SJSA1 (cell line): ENCODE data around the gene NCK2. TPM values are rescaled to one million over a fixed set of nuclear protein-coding genes. Genes with fewer than 3 reads are reported as not detected.

ENCODE experiments used
- DNase-seq, 2 experiments: peaks; one replicate each; pipeline ENCODE4 v3.0.0-alpha.2; 2015 to 2020; ENCODE audit warnings: low spot score in 2 of 2, low read depth in 1 of 2
- H3K27ac ChIP-seq: fragments of 250-450 bp; sonication (Bioruptor Pico); 2 replicates; pipeline ENCODE4 v1.5.1; 2020; ENCODE audit warnings: mild to moderate bottlenecking, moderate library complexity
- H3K27me3 ChIP-seq: fragments of 250-450 bp; sonication (Bioruptor Pico); replicated peaks from 2 replicates; pipeline ENCODE4 v1.5.1; 2020; ENCODE audit warnings: mild to moderate bottlenecking, moderate library complexity
- H3K36me3 ChIP-seq: fragments of 250-450 bp; sonication (Bioruptor Pico); 2 replicates; pipeline ENCODE4 v1.5.1; 2020; ENCODE audit warnings: mild to moderate bottlenecking
- H3K4me1 ChIP-seq: fragments of 250-450 bp; sonication (Bioruptor Pico); replicated peaks from 2 replicates; pipeline ENCODE4 v1.6.1; 2021; ENCODE audit warnings: mild to moderate bottlenecking
- H3K4me3 ChIP-seq: fragments of 250-450 bp; sonication (Bioruptor Pico); 2 replicates; pipeline ENCODE4 v1.5.1; 2020; ENCODE audit warnings: mild to moderate bottlenecking
- H3K9me3 ChIP-seq: fragments of 250-450 bp; sonication (Bioruptor Pico); replicated peaks from 2 replicates; pipeline ENCODE4 v1.5.1; 2020; ENCODE audit warnings: mild to moderate bottlenecking
- total RNA-seq: library from RNA; depleted of rRNA; stranded (reverse); fragments of >200 nt; shearing (Covaris generic); gene quantifications from 2 replicates; pipeline ENCODE4 v1.2.3, GENCODE V29; 2014

The NCK2 gene
- total RNA-seq, 1 experiment from 2014 or later: 47.1 TPM

- peaks cover 31% of the 10 kb centered on the region for H3K4me1 ChIP-seq
- no peak overlapping the region for H3K27ac ChIP-seq
- H3K36me3 ChIP-seq: 0 out of 2 replicates have a peak, but pooled peaks cover 5% of the 10 kb centered on the region
- H3K9me3 ChIP-seq: no peaks in the 10 kb centered on the region
- no peak overlapping the region for H3K4me3 ChIP-seq
- no peaks in the 10 kb centered on the region for H3K27me3 ChIP-seq
- no peak for DNase-seq
These were observed 56.4 kb downstream of the NCK2 start for GRCh38 chr2:105800953-105801635.

GRCh38 chr2:105801961-105802360, 57.2 kb downstream of the NCK2 start:
- peaks cover 23% of the 10 kb centered on the region for H3K4me1 ChIP-seq
- DNase-seq: no peak

GRCh38 chr2:105802587-105802986, 57.9 kb downstream of the NCK2 start:
- DNase-seq: no peak
- Histone ChIP-seq H3K27me3 (no peaks in the 10 kb centered on the region), H3K36me3 (0 out of 2 replicates have a peak, but pooled peaks cover 5% of the 10 kb centered on the region), H3K4me1 (peaks cover 16% of the 10 kb centered on the region), H3K27ac (no peak overlapping the region), H3K4me3 (no peak overlapping the region), H3K9me3 (no peaks in the 10 kb centered on the region)

More at GRCh38 chr2:105801961-105802360, 57.2 kb downstream of the NCK2 start:
- Histone ChIP-seq H3K27me3 (no peaks in the 10 kb centered on the region), H3K36me3 (0 out of 2 replicates have a peak, but pooled peaks cover 5% of the 10 kb centered on the region), H3K4me3 (no peak overlapping the region), H3K27ac (no peak overlapping the region), H3K9me3 (no peaks in the 10 kb centered on the region)

GRCh38 chr2:105803337-105803736, 58.6 kb downstream of the NCK2 start:
- H3K4me3 ChIP-seq: no peak overlapping the region
- H3K9me3 ChIP-seq: no peaks in the 10 kb centered on the region
- 0 out of 2 replicates have a peak, but pooled peaks cover 5% of the 10 kb centered on the region for H3K36me3 ChIP-seq
- peaks cover 9% of the 10 kb centered on the region for H3K4me1 ChIP-seq
- H3K27me3 ChIP-seq: no peaks in the 10 kb centered on the region
- no peak for DNase-seq
- H3K27ac ChIP-seq: no peak overlapping the region

- Histone ChIP-seq H3K9me3 (no peaks in the 10 kb centered on the region), H3K4me1 (peaks cover 5% of the 10 kb centered on the region; the same call in 1 of the 2 replicates), H3K27me3 (no peaks in the 10 kb centered on the region), H3K4me3 (no peak overlapping the region), H3K36me3 (0 out of 2 replicates have a peak, but pooled peaks cover 5% of the 10 kb centered on the region), H3K27ac (no peak overlapping the region)
- no peak for DNase-seq
These were observed 59.1 kb downstream of the NCK2 start for GRCh38 chr2:105803773-105804172.

- no peak overlapping the region for H3K27ac ChIP-seq
These were observed 59.6 kb downstream of the NCK2 start for GRCh38 chr2:105804266-105804665.

GRCh38 chr2:105806996-105807395, 62.3 kb downstream of the NCK2 start:
- 0 out of 2 replicates have a peak, but pooled peaks cover 5% of the 10 kb centered on the region for H3K36me3 ChIP-seq
- H3K9me3 ChIP-seq: no peaks in the 10 kb centered on the region
- no peak overlapping the region for H3K27ac ChIP-seq
- DNase-seq: no peak
- 0 out of 2 replicates have a peak, but pooled peaks cover 4% of the 10 kb centered on the region for H3K4me1 ChIP-seq
- H3K4me3 ChIP-seq: no peak overlapping the region
- no peaks in the 10 kb centered on the region for H3K27me3 ChIP-seq

More at GRCh38 chr2:105804266-105804665, 59.6 kb downstream of the NCK2 start:
- no peak overlapping the region for H3K4me3 ChIP-seq
- no peak for DNase-seq
- no peaks in the 10 kb centered on the region for H3K9me3 ChIP-seq
- H3K4me1 ChIP-seq: 0 out of 2 replicates have a peak, but pooled peaks cover 4% of the 10 kb centered on the region
- 0 out of 2 replicates have a peak, but pooled peaks cover 5% of the 10 kb centered on the region for H3K36me3 ChIP-seq
- H3K27me3 ChIP-seq: no peaks in the 10 kb centered on the region

- Histone ChIP-seq H3K4me1 (no peaks in the 10 kb centered on the region), H3K9me3 (no peaks in the 10 kb centered on the region), H3K36me3 (no peaks in the 10 kb centered on the region), H3K27me3 (no peaks in the 10 kb centered on the region), H3K27ac (no peak overlapping the region), H3K4me3 (no peak overlapping the region)
- DNase-seq: no peak
These were observed 63.8 kb downstream of the NCK2 start for GRCh38 chr2:105808423-105809096.

GRCh38 chr2:105809097-105809473, 64.4 kb downstream of the NCK2 start:
- Histone ChIP-seq H3K36me3 (no peaks in the 10 kb centered on the region), H3K4me3 (no peak overlapping the region), H3K9me3 (no peaks in the 10 kb centered on the region), H3K27me3 (no peaks in the 10 kb centered on the region), H3K4me1 (no peaks in the 10 kb centered on the region), H3K27ac (no peak overlapping the region)
- DNase-seq: no peak

GRCh38 chr2:105809723-105810122, 65.0 kb downstream of the NCK2 start:
- no peak for DNase-seq
- H3K9me3 ChIP-seq: no peaks in the 10 kb centered on the region
- no peaks in the 10 kb centered on the region for H3K4me1 ChIP-seq
- H3K27me3 ChIP-seq: no peaks in the 10 kb centered on the region
- no peak overlapping the region for H3K27ac ChIP-seq
- no peaks in the 10 kb centered on the region for H3K36me3 ChIP-seq
- no peak overlapping the region for H3K4me3 ChIP-seq

- Histone ChIP-seq H3K27me3 (no peaks in the 10 kb centered on the region), H3K27ac (no peak overlapping the region), H3K36me3 (peaks cover 11% of the 10 kb centered on the region), H3K9me3 (no peaks in the 10 kb centered on the region), H3K4me3 (no peak overlapping the region), H3K4me1 (no peaks in the 10 kb centered on the region)
- DNase-seq: no peak
These were observed 67.7 kb downstream of the NCK2 start for GRCh38 chr2:105812180-105813044.

GRCh38 chr2:105813045-105813315, 68.3 kb downstream of the NCK2 start:
- no peak overlapping the region for H3K4me3 ChIP-seq
- no peaks in the 10 kb centered on the region for H3K27me3 ChIP-seq
- H3K27ac ChIP-seq: no peak overlapping the region
- H3K9me3 ChIP-seq: no peaks in the 10 kb centered on the region
- peaks cover 11% of the 10 kb centered on the region for H3K36me3 ChIP-seq
- DNase-seq: no peak
- no peaks in the 10 kb centered on the region for H3K4me1 ChIP-seq

GRCh38 chr2:105813405-105813804, 68.7 kb downstream of the NCK2 start:
- Histone ChIP-seq H3K4me1 (no peaks in the 10 kb centered on the region), H3K9me3 (no peaks in the 10 kb centered on the region), H3K36me3 (peaks cover 11% of the 10 kb centered on the region), H3K4me3 (no peak overlapping the region), H3K27ac (no peak overlapping the region), H3K27me3 (no peaks in the 10 kb centered on the region)
- no peak for DNase-seq
